Naive thymus-derived CD8-positive, alpha-beta T cell (primary cell): ENCODE measurements around the gene CBY3. TPM values are rescaled to one million over a fixed set of nuclear protein-coding genes. Genes with fewer than 3 reads are reported as not detected.
"Not testable (repeated sequence)": the region's sequence is repeated elsewhere in the genome, so short reads cannot be mapped to it uniquely, and the experiment has no call there.

Experiments
- ATAC-seq, 2 donors: fragments of 150-1000 bp; cut with Tn5 transposase in 1 of 2; sonication (Bioruptor Pico), chemical (Tn5 transposase) in 1 of 2; 1 replicate in 1 of 2; 2 replicates in 1 of 2; pipeline ENCODE4 v1.10.0; 2021; ENCODE audit warnings: mild to moderate bottlenecking in 2 of 2, moderate library complexity in 2 of 2
- POLR2A ChIA-PET: fragments of 350-600 bp; sonication (Branson Sonifier 250); formaldehyde crosslinking; loops from one replicate; lab custom pipeline; 2021; ENCODE audit warnings: antibody characterized with exemption; lab: Charles Lee
- DNase-seq, 10 donors: peaks; one replicate each; pipeline versions ENCODE4 v3.0.0 to v3.0.0-alpha.2; 2020 to 2022
- H3K27ac Mint-ChIP-seq, 10 donors: one replicate each; pipeline ENCODE4 v1.8.0; 2020 to 2022; ENCODE audit warnings: mild to moderate bottlenecking in 10 of 10, mixed read lengths in 10 of 10, moderate library complexity in 4 of 10, inconsistent platforms in 1 of 10
- H3K27me3 Mint-ChIP-seq, 5 donors: one replicate each; pipeline ENCODE4 v1.8.0; 2021 to 2022; ENCODE audit warnings: mixed read lengths in 5 of 5
- H3K36me3 Mint-ChIP-seq, 3 donors: one replicate each; pipeline ENCODE4 v1.8.0; 2020 to 2022; ENCODE audit warnings: mixed read lengths in 3 of 3, mild to moderate bottlenecking in 2 of 3, inconsistent platforms in 1 of 3
- H3K4me1 Mint-ChIP-seq, 4 donors: one replicate each; pipeline ENCODE4 v1.8.0; 2021 to 2022; ENCODE audit warnings: mixed read lengths in 4 of 4
- H3K4me3 Mint-ChIP-seq, 10 donors: one replicate each; pipeline ENCODE4 v1.8.0; 2020 to 2022; ENCODE audit warnings: mild to moderate bottlenecking in 10 of 10, mixed read lengths in 10 of 10, moderate library complexity in 6 of 10, inconsistent platforms in 1 of 10
- H3K9me3 Mint-ChIP-seq, 9 donors: one replicate each; pipeline ENCODE4 v1.8.0; 2020 to 2022; ENCODE audit warnings: mixed read lengths in 9 of 9, mild to moderate bottlenecking in 3 of 9, inconsistent platforms in 1 of 9, moderate library complexity in 1 of 9
- polyA plus RNA-seq, 3 donors: library from polyadenylated mRNA; unstranded; fragments of 300-500 nt; fragmentation: Illumina TruSeq; gene quantifications; one replicate each; pipeline ENCODE4 v1.2.3, GENCODE V29; 2021
- total RNA-seq, 8 experiments: library from RNA in 2 of 8; stranded (reverse) in 2 of 8; gene quantifications; one replicate each; pipeline ENCODE4 v1.2.3 and lab custom pipeline; 2021 to 2026

Gene CBY3
- total and polyA plus RNA-seq, 5 experiments from 2014 or later, result 0.62 to 0.99 (median 0.66) TPM; not detected in 2

DNA sequence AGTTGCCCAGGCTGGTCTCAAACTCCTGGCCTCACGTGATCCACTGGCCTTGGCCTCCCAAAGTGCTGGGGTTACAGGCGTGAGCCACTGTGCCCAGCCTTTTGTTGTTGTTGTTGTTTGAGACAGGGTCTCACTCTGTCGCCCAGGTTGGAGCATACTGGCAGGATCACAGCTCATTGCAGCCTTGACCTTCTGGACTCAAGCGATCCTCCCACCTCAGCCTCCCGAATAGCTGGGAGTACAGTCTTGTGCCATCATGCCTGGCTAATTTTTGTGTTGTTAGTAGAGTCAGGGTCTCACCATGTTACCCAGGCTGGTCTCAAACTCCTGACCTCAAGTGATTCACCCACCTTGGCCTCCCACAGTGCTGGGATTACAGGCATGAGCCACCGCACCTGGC is 19.2 kb downstream of the CBY3 start:
- H3K27me3 Mint-ChIP-seq, H3K27ac Mint-ChIP-seq, ATAC-seq, H3K4me1 Mint-ChIP-seq, DNase-seq, POLR2A ChIA-PET, H3K9me3 Mint-ChIP-seq: not testable (repeated sequence)
- peaks cover 0 to 11% (median 0%) of the 10 kb centered on the region in 3 donors for H3K36me3 Mint-ChIP-seq
- H3K4me3 Mint-ChIP-seq, result peak overlapping the region in 1 of 10 donors; percentile 24

DNA sequence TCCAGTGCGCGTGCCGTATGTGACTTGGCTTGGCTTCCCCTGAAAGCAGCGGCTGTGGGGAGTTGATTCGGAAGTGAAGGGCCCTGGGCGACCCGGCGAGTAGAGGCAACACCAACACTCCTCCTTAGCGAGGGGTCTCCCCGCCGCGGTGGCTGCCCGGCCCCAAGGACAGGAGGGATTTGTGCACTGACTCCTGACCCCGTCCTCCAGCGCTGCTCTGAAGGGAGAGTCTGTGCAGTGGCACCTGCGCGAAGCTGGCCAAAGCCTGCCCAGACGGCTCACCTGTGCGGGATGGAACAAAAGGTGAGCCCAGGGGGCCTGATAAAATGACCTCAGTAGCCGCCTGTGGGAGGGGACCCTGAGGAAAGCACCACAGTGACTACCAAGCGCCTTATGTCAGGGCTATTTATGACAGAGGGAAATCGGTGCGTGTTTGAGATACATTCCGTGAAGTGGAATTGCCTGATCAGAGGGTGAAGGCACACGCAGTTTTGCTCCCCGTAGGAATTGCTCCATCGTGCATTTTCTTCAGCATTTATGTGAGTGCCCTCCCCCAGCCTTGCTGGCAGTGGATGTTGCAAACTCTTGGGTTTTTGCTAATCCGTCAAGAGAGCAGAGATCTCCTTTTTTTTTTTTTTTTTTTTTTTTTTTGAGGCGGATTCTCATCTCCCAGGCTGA is 22.5 kb downstream of the CBY3 start:
- ATAC-seq (peak; percentile 71 to 74), DNase-seq (peak in 2 of 10 donors; percentile 23)
- Mint-ChIP-seq H3K27ac (peak overlapping the region in 3 of 10 donors; percentile 7 to 57 (median 52)), H3K4me3 (peak overlapping the region; percentile 63 to 80 (median 73))
- not testable (repeated sequence) for H3K36me3 Mint-ChIP-seq, H3K4me1 Mint-ChIP-seq, H3K9me3 Mint-ChIP-seq, H3K27me3 Mint-ChIP-seq
- POLR2A ChIA-PET, result interaction anchor here (0.7 kb wide), 1 partner anchor 20 kb away, joined by 9 read pairs; no protein-coding TSS in a partner anchor

DNA sequence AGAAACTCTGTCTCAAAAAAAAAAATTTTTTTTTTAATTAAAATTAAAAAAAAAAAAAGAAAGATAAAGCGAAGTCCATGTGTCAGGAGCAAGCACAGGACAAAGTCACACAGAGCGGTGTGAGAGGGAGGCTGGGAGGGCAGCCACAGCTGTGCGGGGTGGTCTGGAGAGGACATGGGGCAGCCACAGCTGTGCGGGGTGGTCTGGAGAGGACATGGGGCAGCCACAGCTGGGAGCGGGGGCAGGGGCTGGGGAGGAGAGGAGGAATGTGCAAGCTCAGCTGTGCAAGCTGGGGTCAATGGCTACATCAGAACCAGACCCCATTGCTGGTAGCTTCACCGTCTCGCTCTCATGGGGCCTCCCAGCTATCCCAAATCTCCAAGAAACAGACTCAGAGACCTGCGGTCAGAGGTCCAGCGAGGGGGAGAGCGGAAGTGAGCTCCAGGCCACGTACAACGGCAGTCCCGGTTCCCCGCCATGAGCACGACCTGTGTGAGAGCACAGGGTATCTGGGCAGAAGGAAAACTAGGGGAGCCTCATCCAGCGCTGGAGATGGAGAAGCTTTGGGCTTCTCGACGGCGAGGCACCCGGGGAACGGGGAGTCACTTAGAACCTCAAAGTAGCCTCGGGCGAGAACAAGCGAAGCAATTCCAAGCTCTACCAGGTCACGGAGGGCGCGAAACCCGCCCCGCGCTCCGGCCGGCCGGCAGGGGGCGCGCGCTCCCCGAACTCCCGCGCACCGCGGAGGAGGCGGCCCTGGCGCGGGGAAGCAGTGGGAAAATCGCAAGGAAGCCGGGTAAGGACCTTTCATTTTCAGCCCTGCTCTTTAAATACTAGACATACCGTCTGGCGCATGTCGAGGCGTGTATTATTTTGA is 23.3 kb downstream of the CBY3 start:
- POLR2A ChIA-PET, H3K36me3 Mint-ChIP-seq, H3K27ac Mint-ChIP-seq, H3K27me3 Mint-ChIP-seq, H3K4me1 Mint-ChIP-seq, H3K9me3 Mint-ChIP-seq: not testable (repeated sequence)
- DNase-seq (peak in 2 of 10 donors; percentile 13 to 19), ATAC-seq (peak; percentile 96 to 97)
- peak overlapping the region in 1 of 10 donors; percentile 79 for H3K4me3 Mint-ChIP-seq

DNA sequence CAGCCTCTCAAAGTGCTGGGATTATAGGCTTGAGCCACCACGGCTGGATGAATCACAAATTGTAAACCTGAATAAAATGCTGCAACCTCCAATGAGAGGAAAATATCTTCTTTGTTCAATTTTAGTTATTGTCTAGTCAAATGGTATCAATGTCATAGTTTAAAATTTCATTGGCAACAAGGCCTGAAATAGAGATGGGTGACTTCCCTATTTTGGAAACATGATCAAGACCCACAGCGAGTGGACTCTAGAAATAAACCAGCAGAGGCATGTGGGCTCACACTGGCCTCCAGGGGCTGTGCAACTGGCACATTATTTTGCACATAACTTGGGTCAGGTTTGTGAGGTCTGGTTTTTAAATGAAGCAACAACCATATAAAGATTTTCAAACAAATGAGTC is 27.7 kb downstream of the CBY3 start:
- H3K4me1 Mint-ChIP-seq, H3K9me3 Mint-ChIP-seq, ATAC-seq, H3K36me3 Mint-ChIP-seq, POLR2A ChIA-PET, H3K27ac Mint-ChIP-seq, DNase-seq, H3K4me3 Mint-ChIP-seq, H3K27me3 Mint-ChIP-seq: not testable (repeated sequence)

DNA sequence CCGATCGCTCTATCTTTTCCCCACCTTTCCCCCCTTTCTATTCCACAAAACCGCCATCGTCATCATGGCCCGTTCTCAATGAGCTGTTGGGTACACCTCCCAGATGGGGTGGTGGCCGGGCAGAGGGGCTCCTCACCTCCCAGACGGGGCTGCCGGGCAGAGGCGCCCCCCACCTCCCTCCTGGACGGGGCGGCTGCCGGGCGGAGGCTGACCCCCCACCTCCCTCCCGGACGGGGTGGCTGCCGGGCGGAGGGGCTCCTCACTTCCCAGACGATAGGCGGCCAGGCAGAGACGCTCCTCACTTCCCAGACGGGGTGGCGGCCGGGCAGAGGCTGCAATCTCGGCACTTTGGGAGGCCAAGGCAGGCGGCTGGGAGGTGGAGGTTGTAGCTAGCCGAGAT is 30.6 kb downstream of the CBY3 start:
- not testable (repeated sequence) for H3K4me1 Mint-ChIP-seq, H3K36me3 Mint-ChIP-seq, H3K9me3 Mint-ChIP-seq, H3K4me3 Mint-ChIP-seq, DNase-seq, H3K27me3 Mint-ChIP-seq, H3K27ac Mint-ChIP-seq, ATAC-seq
- POLR2A ChIA-PET, result interaction anchor here (0.8 kb wide), 1 partner anchor 27 kb away, joined by 3 read pairs; the partner anchor contains the start of gene HNRNPH1

DNA sequence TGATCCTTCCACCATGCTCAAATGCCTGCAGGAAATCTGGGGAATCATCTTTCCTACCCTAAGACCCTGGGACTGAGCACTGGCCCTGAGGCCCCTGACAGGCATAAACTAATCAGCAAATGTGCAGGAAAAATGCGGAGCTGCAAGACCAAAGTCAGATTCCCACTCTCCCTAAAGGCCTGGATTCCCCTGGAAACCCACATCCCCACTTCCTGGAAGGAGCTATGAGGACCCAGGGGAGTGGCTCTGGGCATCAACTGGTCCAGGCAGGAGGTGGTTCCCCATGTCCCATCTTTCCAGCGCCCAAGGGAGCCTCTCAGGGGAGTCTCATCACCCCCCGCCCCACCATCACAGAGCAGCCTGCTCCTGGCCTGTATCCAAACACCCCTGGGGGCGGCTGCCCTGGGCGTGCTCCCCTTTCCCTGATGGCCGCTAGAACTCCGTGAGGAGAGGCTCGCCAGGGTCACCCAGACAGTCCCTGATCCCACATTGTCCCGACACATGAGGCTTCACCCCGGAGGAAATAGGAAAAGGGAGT is 31.6 kb downstream of the CBY3 start:
- H3K9me3 Mint-ChIP-seq, H3K27ac Mint-ChIP-seq, H3K27me3 Mint-ChIP-seq, ATAC-seq, H3K4me3 Mint-ChIP-seq, DNase-seq, POLR2A ChIA-PET, H3K4me1 Mint-ChIP-seq, H3K36me3 Mint-ChIP-seq: not testable (repeated sequence)

DNA sequence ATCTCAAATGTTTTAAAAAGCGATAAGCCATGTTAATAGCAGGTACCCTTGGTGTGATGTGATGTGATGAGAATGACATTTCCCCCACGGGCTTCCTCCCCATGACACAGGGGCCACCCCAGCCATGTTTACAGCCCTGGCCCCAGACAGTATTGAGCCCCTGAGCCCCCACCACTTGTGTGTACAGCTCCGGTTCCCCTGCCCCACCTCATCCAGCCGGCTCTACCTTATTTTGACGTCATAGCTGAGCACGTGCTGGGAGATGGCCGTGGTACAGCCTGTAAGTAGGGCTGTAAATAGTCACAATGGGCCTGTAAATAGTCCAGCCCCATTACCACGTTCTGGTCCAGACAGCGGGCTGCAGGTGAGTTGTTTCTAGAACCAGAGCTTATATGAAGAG is 32.4 kb downstream of the CBY3 start:
- no peaks in the 10 kb centered on the region for H3K36me3 Mint-ChIP-seq
- ATAC-seq, result no peak
- DNase-seq, result no peak
- H3K9me3 Mint-ChIP-seq, result peaks cover 0 to 3% (median 0%) of the 10 kb centered on the region in 9 donors
- H3K27me3 Mint-ChIP-seq, result no peaks in the 10 kb centered on the region
- peaks cover 0 to 1% (median 0%) of the 10 kb centered on the region in 4 donors for H3K4me1 Mint-ChIP-seq
- no peak overlapping the region for H3K4me3 Mint-ChIP-seq
- H3K27ac Mint-ChIP-seq, result no peak overlapping the region
- POLR2A ChIA-PET, result no interaction called here

DNA sequence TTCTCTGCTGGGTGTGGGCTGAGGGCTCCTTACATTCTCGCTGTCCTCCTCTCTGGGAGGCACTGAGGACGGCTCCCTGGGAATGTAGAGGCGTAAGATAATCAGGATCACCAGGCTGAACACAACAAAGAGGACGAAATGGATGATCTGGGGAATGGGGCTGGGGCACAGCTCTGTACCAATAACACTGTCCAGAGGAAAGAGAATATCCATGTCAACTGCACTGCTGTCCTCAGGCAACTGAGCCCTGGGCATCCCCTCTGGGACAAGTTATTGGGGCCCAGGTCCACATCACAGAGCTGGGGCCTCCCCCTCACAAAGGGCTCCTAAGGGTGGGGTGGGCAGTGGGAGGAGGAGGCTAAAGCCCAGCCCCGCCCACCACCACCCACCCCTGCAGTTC is 36.1 kb downstream of the CBY3 start:
- H3K27ac Mint-ChIP-seq, POLR2A ChIA-PET, H3K36me3 Mint-ChIP-seq, H3K9me3 Mint-ChIP-seq, DNase-seq, H3K4me3 Mint-ChIP-seq, H3K4me1 Mint-ChIP-seq, H3K27me3 Mint-ChIP-seq, ATAC-seq: not testable (repeated sequence)

DNA sequence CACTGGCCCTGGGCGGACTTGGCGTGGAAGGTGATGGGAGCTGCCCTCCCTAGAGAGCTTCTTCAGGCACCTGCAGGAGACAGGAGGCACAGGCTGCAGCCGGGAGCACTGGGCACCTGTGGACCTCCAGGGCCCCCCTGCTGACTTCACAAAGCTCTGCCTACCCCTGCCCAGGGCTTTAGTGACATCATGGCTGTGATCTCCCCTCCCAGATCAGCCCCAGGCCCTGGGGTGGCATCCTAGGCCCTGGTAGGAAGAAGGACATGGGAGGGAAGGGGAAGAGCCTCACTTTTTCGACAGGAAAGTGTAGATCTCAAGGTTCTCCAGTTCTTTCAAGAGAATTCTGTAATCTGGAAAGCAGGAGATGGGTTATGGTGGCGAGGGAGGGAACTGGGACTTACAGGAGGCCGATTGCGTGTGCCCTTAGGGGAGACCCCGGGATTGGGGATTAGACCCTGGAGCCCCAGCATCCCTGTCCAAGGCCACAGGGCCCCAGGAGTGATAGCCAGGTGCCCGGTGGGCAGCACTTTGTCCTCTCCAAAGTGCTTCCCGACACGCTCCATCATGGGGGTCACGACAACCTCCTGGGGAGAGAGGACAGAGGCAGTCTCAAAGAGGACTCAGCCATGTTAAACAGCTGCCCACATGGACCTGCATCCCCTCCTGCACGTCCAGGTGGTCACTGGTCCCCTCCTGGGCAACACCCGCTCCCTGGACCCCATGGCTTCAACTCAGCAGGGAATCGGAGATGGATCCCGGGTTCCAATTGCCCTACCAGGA is 37.5 kb downstream of the CBY3 start:
- H3K9me3 Mint-ChIP-seq, DNase-seq, H3K27ac Mint-ChIP-seq, POLR2A ChIA-PET, ATAC-seq, H3K4me1 Mint-ChIP-seq, H3K27me3 Mint-ChIP-seq, H3K4me3 Mint-ChIP-seq, H3K36me3 Mint-ChIP-seq: not testable (repeated sequence)

DNA sequence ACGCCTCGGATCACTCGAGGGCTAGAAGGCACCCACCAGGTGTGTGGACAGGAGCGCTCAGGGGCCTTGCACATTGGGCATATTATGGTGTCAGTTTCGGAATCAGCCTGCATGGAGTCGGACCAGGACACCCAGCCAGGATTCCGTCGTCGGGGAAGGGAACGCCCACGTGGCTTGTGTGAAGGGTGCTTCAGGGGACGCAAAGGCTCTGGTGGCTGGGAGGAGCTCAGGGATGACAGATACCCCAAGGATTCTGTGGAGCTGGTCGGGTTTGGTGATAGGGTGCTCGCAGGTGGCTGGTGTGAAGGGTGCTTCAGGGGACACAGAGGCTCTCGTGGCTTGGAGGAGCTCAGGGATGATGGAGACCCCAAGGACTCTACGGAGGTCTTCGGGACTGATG is 38.2 kb downstream of the CBY3 start:
- H3K27ac Mint-ChIP-seq, result peak overlapping the region in 1 of 10 donors; percentile 3
- H3K4me3 Mint-ChIP-seq, ATAC-seq, H3K27me3 Mint-ChIP-seq, H3K4me1 Mint-ChIP-seq, H3K36me3 Mint-ChIP-seq, DNase-seq, H3K9me3 Mint-ChIP-seq, POLR2A ChIA-PET: not testable (repeated sequence)

DNA sequence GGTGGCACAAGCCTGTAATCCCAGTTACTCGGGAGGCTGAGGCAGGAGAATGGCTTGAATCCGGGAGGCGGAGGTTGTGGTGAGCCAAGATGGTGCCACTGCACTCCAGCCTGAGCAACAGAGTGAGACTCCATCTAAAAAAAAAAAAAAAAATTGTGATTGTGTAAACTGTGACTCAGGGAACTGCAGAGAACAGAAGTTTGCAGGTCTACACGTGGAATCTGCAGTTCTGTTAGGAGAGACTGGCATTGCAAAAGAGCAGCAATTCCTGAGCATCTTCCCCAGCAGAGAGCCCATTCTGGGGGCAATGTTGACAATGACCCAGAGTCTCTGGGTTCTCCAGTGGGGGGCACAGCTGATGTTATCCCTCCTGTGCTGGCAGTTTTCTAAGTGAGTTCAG is 39.1 kb downstream of the CBY3 start:
- H3K36me3 Mint-ChIP-seq, POLR2A ChIA-PET, H3K4me1 Mint-ChIP-seq, H3K4me3 Mint-ChIP-seq, H3K9me3 Mint-ChIP-seq, DNase-seq, H3K27me3 Mint-ChIP-seq, H3K27ac Mint-ChIP-seq, ATAC-seq: not testable (repeated sequence)

DNA sequence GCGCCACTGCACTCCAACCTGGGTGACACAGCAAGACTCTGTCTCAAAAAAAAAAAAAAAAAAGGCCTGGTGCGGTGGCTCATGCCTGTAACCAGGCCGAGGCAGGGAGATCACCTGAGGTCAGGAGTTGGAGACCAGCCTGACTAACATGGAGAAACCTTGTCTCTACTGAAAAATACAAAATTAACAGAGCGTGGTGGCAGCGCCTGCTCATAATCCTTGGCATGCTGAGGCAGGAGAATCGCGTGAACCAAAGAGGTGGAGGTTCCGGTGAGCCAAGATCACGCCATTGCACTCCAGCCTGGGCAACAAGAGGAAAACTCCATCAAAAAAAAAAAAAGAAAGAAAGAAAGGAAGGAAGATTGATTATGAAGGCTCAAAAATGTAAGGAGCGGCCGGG is 41.5 kb downstream of the CBY3 start:
- H3K27me3 Mint-ChIP-seq, H3K27ac Mint-ChIP-seq, DNase-seq, ATAC-seq, POLR2A ChIA-PET, H3K4me3 Mint-ChIP-seq, H3K9me3 Mint-ChIP-seq, H3K4me1 Mint-ChIP-seq, H3K36me3 Mint-ChIP-seq: not testable (repeated sequence)
